ENCODE data around the gene ZNF112.
"Not testable (repeated sequence)": the region's sequence is repeated elsewhere in the genome, so short reads cannot be mapped to it uniquely, and the experiment has no call there.

Gene ZNF112

GRCh38 chr19:44356383-44357111 lies at the start of gene ZNF112:
Gene ZNF112, minus strand, starts transcription at chr19:44356680. Its CDS starts 16,141 bp downstream, at chr19:44340539.
- TF ChIP-seq MYC (IDR thresholded peaks at IDR 0.05; ENCODE audit: low read depth, low read length) = no peak
- TF ChIP-seq MAX (IDR thresholded peaks at IDR 0.05; ENCODE audit: low read depth, low read length) = no peak
- no peak for TF ChIP-seq POLR2A (IDR thresholded peaks at IDR 0.05; ENCODE audit: extremely low read depth, insufficient read length)
- TF ChIP-seq CTCF (IDR thresholded peaks at IDR 0.05; ENCODE audit: low read depth, low read length) = no peak
- no peak within 1 kb of the TSS for H3K4me3 ChIP-seq (ENCODE audit: low read depth, low read length)
- DNase-seq (ENCODE audit: low read depth) = no peak

GRCh38 chr19:44401139-44402115 lies 44.9 kb upstream of the ZNF112 start, which contains the start of gene ZNF285:
Gene ZNF285, minus strand, starts transcription at chr19:44401608. Its CDS starts 4,395 bp downstream, at chr19:44397213.
- no peak within 1 kb of the TSS for H3K4me3 ChIP-seq (ENCODE audit: low read depth, low read length)
- TF ChIP-seq POLR2A (IDR thresholded peaks at IDR 0.05; ENCODE audit: extremely low read depth, insufficient read length) = no peak
- DNase-seq (ENCODE audit: low read depth) = no peak

- not testable (repeated sequence) for H3K4me3 ChIP-seq (ENCODE audit: low read depth, low read length); DNase-seq (ENCODE audit: low read depth)
Measured at GRCh38 chr19:44389268-44389667, 32.8 kb upstream of the ZNF112 start.

GRCh38 chr19:44374789-44375188 lies 18.3 kb upstream of the ZNF112 start:
- H3K4me3 ChIP-seq (ENCODE audit: low read depth, low read length) = no peak overlapping the region
- no peak for TF ChIP-seq MAX (IDR thresholded peaks at IDR 0.05; ENCODE audit: low read depth, low read length)
- no peak for DNase-seq (ENCODE audit: low read depth)

- DNase-seq (ENCODE audit: low read depth) = no peak
- no peak for TF ChIP-seq POLR2A (IDR thresholded peaks at IDR 0.05; ENCODE audit: extremely low read depth, insufficient read length)
- no peak for TF ChIP-seq MAX (IDR thresholded peaks at IDR 0.05; ENCODE audit: low read depth, low read length)
- TF ChIP-seq CTCF (IDR thresholded peaks at IDR 0.05; ENCODE audit: low read depth, low read length) = no peak
- no peak for TF ChIP-seq MYC (IDR thresholded peaks at IDR 0.05; ENCODE audit: low read depth, low read length)
- no peak overlapping the region for H3K4me3 ChIP-seq (ENCODE audit: low read depth, low read length)
Measured at GRCh38 chr19:44371815-44372480, 15.5 kb upstream of the ZNF112 start.

- DNase-seq (ENCODE audit: low read depth) = no peak
- no peak for TF ChIP-seq MYC (IDR thresholded peaks at IDR 0.05; ENCODE audit: low read depth, low read length)
- TF ChIP-seq MAX (IDR thresholded peaks at IDR 0.05; ENCODE audit: low read depth, low read length) = no peak
- TF ChIP-seq CTCF (IDR thresholded peaks at IDR 0.05; ENCODE audit: low read depth, low read length) = no peak
- no peak for TF ChIP-seq POLR2A (IDR thresholded peaks at IDR 0.05; ENCODE audit: extremely low read depth, insufficient read length)
- no peak overlapping the region for H3K4me3 ChIP-seq (ENCODE audit: low read depth, low read length)
Measured at GRCh38 chr19:44367024-44367423, 10.5 kb upstream of the ZNF112 start.

GRCh38 chr19:44346556-44346955 lies 9.9 kb downstream of the ZNF112 start:
- TF ChIP-seq CTCF (IDR thresholded peaks at IDR 0.05; ENCODE audit: low read depth, low read length) = no peak
- TF ChIP-seq POLR2A (IDR thresholded peaks at IDR 0.05; ENCODE audit: extremely low read depth, insufficient read length) = no peak
- no peak for TF ChIP-seq MAX (IDR thresholded peaks at IDR 0.05; ENCODE audit: low read depth, low read length)
- no peak for TF ChIP-seq MYC (IDR thresholded peaks at IDR 0.05; ENCODE audit: low read depth, low read length)
- no peak overlapping the region for H3K4me3 ChIP-seq (ENCODE audit: low read depth, low read length)
- DNase-seq (ENCODE audit: low read depth) = no peak

Measured in NB4 (cell line).